Liver (tissue), 3 donors: ENCODE measurements around the gene CSF2RB.

ENCODE experiments used
- CTCF ChIP-seq: fragments of 150-350 bp; IDR thresholded peaks from 2 replicates; pipeline ENCODE4 v1.5.1; 2017; ENCODE audit warnings: improper control_type of control experiment, low read depth, low read length; ENCODE audit not compliant: missing input control
- JUND ChIP-seq, 2 donors: IDR thresholded peaks; 2 replicates each; pipeline ENCODE4 v1.6.1; 2016; ENCODE audit warnings: antibody characterized with exemption in 2 of 2
- MAX ChIP-seq: IDR thresholded peaks from 2 replicates; pipeline ENCODE4 v1.6.1; 2016; ENCODE audit warnings: antibody characterized with exemption
- NR2F2 ChIP-seq: IDR thresholded peaks from 2 replicates; pipeline ENCODE4 v1.6.1; 2016; ENCODE audit warnings: antibody characterized with exemption
- RAD21 ChIP-seq, 2 donors: IDR thresholded peaks; 2 replicates each; pipeline ENCODE4 v1.6.1; 2016; ENCODE audit warnings: antibody characterized with exemption in 2 of 2, mild to moderate bottlenecking in 2 of 2
- SP1 ChIP-seq: IDR thresholded peaks from 2 replicates; pipeline ENCODE4 v1.6.1; 2018; ENCODE audit warnings: antibody characterized with exemption, mild to moderate bottlenecking
- TAF1 ChIP-seq: conservative IDR thresholded peaks from 2 replicates; pipeline ENCODE4 v1.6.1; 2016; ENCODE audit warnings: antibody characterized with exemption, mild to moderate bottlenecking
- YY1 ChIP-seq: IDR thresholded peaks from 2 replicates; pipeline ENCODE4 v1.6.1; 2016; ENCODE audit warnings: antibody characterized with exemption, mild to moderate bottlenecking
- donor health status: healthy.
- donor health status: healthy.

GRCh38 chr22:36927671-36928070, 14.2 kb downstream of the CSF2RB start:
- no peak for TF ChIP-seq TAF1
- TF ChIP-seq RAD21 (IDR thresholded peaks at IDR 0.05): no peak
- no peak for TF ChIP-seq CTCF
- TF ChIP-seq NR2F2: no peak
- TF ChIP-seq MAX: no peak
- TF ChIP-seq YY1: no peak
- no peak for TF ChIP-seq SP1
- no peak for TF ChIP-seq JUND (IDR thresholded peaks at IDR 0.05)
